ENCODE data around the gene LAMB2. TPM values are rescaled to one million over a fixed set of nuclear protein-coding genes. Genes with fewer than 3 reads are reported as not detected.
A peak's percentile ranks its signal among the peaks of the same experiment; 100 is the strongest.

LAMB2 gene
- total RNA-seq, 2 experiments from 2014 or later, result 0.36 to 0.60 TPM

DNA sequence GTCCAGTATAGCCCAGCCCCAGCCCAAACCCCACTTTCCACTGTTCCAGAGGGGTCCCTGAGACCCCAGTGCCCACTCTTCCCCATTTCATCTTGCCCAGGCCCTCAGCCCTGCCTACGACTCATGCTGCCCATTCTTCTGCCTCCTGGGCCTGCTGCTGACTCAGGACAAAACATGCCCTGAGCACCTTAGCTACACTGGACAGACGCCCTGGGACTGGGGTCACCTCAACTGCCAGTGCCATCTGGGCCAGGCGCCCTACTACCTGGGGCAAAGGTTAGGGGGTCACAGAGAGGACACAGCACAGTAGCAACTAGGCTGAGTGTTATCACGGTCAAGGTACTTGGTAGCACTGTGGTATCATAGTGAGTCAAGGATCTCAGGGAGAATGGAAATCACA is 2.6 kb upstream of the LAMB2 start:
- Mint-ChIP-seq H3K36me3 (ENCODE audit: low read depth) (no peaks in the 10 kb centered on the region), H3K9me3 (no peaks in the 10 kb centered on the region), H3K4me1 (ENCODE audit: low read depth) (no peaks in the 10 kb centered on the region), H3K27ac (no peak overlapping the region), H3K4me3 (no peak overlapping the region), H3K27me3 (peaks cover 52% of the 10 kb centered on the region)
- Histone ChIP-seq H3K27ac (ENCODE audit: low read depth in 1 of 2, low read length in 2 of 2) (no peak overlapping the region), H3K4me3 (ENCODE audit: low read length) (no peak overlapping the region), H3K27me3 (ENCODE audit: control insufficient read depth in 1 of 2, insufficient read depth in 2 of 2, low read length in 2 of 2) (peaks cover 12 to 18% of the 10 kb centered on the region in 2 experiments), H3K4me1 (ENCODE audit: insufficient read depth, low read length) (peaks cover 4% of the 10 kb centered on the region), H3K36me3 (ENCODE audit: insufficient read depth, low read length) (no peaks in the 10 kb centered on the region), H3K9me3 (ENCODE audit: control insufficient read depth in 1 of 2, insufficient read depth in 1 of 2, low read length in 2 of 2) (no peaks in the 10 kb centered on the region)
- TF ChIP-seq, protein P1, sequence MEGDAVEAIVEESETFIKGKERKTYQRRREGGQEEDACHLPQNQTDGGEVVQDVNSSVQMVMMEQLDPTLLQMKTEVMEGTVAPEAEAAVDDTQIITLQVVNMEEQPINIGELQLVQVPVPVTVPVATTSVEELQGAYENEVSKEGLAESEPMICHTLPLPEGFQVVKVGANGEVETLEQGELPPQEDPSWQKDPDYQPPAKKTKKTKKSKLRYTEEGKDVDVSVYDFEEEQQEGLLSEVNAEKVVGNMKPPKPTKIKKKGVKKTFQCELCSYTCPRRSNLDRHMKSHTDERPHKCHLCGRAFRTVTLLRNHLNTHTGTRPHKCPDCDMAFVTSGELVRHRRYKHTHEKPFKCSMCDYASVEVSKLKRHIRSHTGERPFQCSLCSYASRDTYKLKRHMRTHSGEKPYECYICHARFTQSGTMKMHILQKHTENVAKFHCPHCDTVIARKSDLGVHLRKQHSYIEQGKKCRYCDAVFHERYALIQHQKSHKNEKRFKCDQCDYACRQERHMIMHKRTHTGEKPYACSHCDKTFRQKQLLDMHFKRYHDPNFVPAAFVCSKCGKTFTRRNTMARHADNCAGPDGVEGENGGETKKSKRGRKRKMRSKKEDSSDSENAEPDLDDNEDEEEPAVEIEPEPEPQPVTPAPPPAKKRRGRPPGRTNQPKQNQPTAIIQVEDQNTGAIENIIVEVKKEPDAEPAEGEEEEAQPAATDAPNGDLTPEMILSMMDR (IDR thresholded peaks at IDR 0.05), result no peak
- intact Hi-C loops (cut with DNase I, micrococcal nuclease), result no loop called here
- CTCF ChIA-PET, result no interaction called here
- POLR2A ChIA-PET, result no interaction called here
- ATAC-seq (ENCODE audit: poor library complexity) (no peak), DNase-seq (no peak)

- Mint-ChIP-seq H3K36me3 (ENCODE audit: low read depth) (no peaks in the 10 kb centered on the region), H3K9me3 (no peaks in the 10 kb centered on the region), H3K27ac (no peak overlapping the region), H3K4me3 (no peak overlapping the region), H3K4me1 (ENCODE audit: low read depth) (no peaks in the 10 kb centered on the region), H3K27me3 (peaks cover 46% of the 10 kb centered on the region)
- ChIA-PET CTCF (no interaction called here), POLR2A (no interaction called here)
- no peak overlapping the region for H3K4me3 ChIP-seq (ENCODE audit: low read length)
- H3K4me1 ChIP-seq (ENCODE audit: insufficient read depth, low read length), result peaks cover 4% of the 10 kb centered on the region
- no peaks in the 10 kb centered on the region for H3K36me3 ChIP-seq (ENCODE audit: insufficient read depth, low read length)
- ATAC-seq (ENCODE audit: poor library complexity), result no peak
- H3K27ac ChIP-seq (ENCODE audit: low read depth in 1 of 2, low read length in 2 of 2), result no peak overlapping the region
- TF ChIP-seq, protein P1 (IDR thresholded peaks at IDR 0.05), result no peak
- no peaks in the 10 kb centered on the region for H3K9me3 ChIP-seq (ENCODE audit: control insufficient read depth in 1 of 2, insufficient read depth in 1 of 2, low read length in 2 of 2)
- intact Hi-C loops (cut with DNase I, micrococcal nuclease), result no loop called here
- H3K27me3 ChIP-seq (ENCODE audit: control insufficient read depth in 1 of 2, insufficient read depth in 2 of 2, low read length in 2 of 2), result peaks cover 12 to 18% of the 10 kb centered on the region in 2 experiments
- DNase-seq, result no peak
Measured at GRCh38 chr3:49134471-49135265, 1.8 kb upstream of the LAMB2 start.

- Histone ChIP-seq H3K4me3 (ENCODE audit: low read length) (no peak overlapping the region), H3K4me1 (ENCODE audit: insufficient read depth, low read length) (peaks cover 4% of the 10 kb centered on the region), H3K27ac (ENCODE audit: low read depth in 1 of 2, low read length in 2 of 2) (no peak overlapping the region), H3K36me3 (ENCODE audit: insufficient read depth, low read length) (no peaks in the 10 kb centered on the region), H3K9me3 (ENCODE audit: control insufficient read depth in 1 of 2, insufficient read depth in 1 of 2, low read length in 2 of 2) (no peaks in the 10 kb centered on the region), H3K27me3 (ENCODE audit: control insufficient read depth in 1 of 2, insufficient read depth in 2 of 2, low read length in 2 of 2) (peaks cover 12 to 18% of the 10 kb centered on the region in 2 experiments)
- ATAC-seq (ENCODE audit: poor library complexity) (no peak), DNase-seq (peak in 1 of 14 experiments; percentile 25)
- intact Hi-C loops (cut with DNase I, micrococcal nuclease), result no loop called here
- Mint-ChIP-seq H3K27ac (no peak overlapping the region), H3K27me3 (peaks cover 46% of the 10 kb centered on the region), H3K9me3 (no peaks in the 10 kb centered on the region), H3K36me3 (ENCODE audit: low read depth) (no peaks in the 10 kb centered on the region), H3K4me1 (ENCODE audit: low read depth) (no peaks in the 10 kb centered on the region), H3K4me3 (no peak overlapping the region)
- ChIA-PET POLR2A (interaction anchor here (0.8 kb wide), 1 partner anchor 20 kb away, joined by 3 read pairs; no protein-coding TSS in a partner anchor), CTCF (no interaction called here)
- TF ChIP-seq, protein P1 (IDR thresholded peaks at IDR 0.05), result no peak
Measured at GRCh38 chr3:49133226-49133951, 539 bp upstream of the LAMB2 start.
